Measurements from ENCODE around the gene RARB. TPM values are rescaled to one million over a fixed set of nuclear protein-coding genes. Genes with fewer than 3 reads are reported as not detected.

Gene RARB
- total and polyA plus RNA-seq, 11 donors = 4.3 to 21.0 (median 16.3) TPM

DNA sequence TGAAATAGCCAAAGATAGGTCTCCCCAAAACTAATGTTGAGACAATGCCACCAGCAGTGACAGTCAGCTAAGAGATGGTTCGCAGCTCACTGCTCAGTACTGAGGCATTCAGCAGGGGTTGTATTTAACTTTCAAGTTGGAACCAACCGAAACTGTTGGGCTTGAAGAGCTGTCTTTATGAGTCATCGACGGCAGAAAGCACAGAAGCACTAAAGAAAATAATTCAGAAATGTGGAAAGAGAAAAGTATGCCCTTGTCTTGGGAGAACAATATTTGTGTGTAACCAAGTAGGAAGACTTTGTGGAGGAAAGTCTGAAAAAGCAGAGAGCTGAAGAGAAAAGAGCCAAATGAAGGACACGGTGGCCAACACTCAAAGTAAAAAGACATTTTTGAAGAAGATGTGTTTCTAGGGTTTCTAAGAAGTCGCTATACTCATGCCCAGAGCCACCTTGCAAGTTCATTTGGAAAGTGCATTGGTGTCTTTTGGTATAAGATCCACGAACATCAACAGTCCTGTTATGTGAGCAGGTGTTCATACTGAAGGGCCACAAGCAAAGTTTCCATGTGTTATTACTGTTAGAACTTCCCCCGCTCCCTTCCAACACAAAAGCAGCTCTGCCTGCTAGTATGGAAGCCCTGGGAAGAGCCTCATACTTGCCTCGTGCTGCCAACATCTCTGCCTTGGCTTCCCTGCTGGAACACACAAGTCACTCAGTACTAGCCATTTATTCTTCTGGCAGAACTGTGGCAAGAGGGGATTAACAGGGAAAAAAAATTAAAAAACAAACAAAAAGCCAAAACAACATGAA is 4.1 kb upstream of the RARB start:
- intact Hi-C loops (cut with DNase I) = loop anchor here in 5 of 10 donors (10.0 kb wide), 7 partner anchors 99 to 459 kb away; no protein-coding TSS in a partner anchor
- Histone ChIP-seq H3K4me1 (peaks cover 0 to 13% (median 4%) of the 10 kb centered on the region in 12 donors), H3K9me3 (no peaks in the 10 kb centered on the region), H3K4me3 (no peak overlapping the region), H3K36me3 (no peaks in the 10 kb centered on the region), H3K27ac (no peak overlapping the region), H3K27me3 (peaks cover 0 to 3% (median 0%) of the 10 kb centered on the region in 9 donors)
- TF ChIP-seq, protein P1, sequence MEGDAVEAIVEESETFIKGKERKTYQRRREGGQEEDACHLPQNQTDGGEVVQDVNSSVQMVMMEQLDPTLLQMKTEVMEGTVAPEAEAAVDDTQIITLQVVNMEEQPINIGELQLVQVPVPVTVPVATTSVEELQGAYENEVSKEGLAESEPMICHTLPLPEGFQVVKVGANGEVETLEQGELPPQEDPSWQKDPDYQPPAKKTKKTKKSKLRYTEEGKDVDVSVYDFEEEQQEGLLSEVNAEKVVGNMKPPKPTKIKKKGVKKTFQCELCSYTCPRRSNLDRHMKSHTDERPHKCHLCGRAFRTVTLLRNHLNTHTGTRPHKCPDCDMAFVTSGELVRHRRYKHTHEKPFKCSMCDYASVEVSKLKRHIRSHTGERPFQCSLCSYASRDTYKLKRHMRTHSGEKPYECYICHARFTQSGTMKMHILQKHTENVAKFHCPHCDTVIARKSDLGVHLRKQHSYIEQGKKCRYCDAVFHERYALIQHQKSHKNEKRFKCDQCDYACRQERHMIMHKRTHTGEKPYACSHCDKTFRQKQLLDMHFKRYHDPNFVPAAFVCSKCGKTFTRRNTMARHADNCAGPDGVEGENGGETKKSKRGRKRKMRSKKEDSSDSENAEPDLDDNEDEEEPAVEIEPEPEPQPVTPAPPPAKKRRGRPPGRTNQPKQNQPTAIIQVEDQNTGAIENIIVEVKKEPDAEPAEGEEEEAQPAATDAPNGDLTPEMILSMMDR (IDR thresholded peaks at IDR 0.05) = no peak
- TF ChIP-seq POLR2A (IDR thresholded peaks at IDR 0.05) = no peak
- 78 to 85% (median 82%) methylated on average over 9 of the region's 9 CpGs for whole genome bisulfite sequencing, 4 donors
- DNase-seq (no peak), ATAC-seq (no peak)

DNA sequence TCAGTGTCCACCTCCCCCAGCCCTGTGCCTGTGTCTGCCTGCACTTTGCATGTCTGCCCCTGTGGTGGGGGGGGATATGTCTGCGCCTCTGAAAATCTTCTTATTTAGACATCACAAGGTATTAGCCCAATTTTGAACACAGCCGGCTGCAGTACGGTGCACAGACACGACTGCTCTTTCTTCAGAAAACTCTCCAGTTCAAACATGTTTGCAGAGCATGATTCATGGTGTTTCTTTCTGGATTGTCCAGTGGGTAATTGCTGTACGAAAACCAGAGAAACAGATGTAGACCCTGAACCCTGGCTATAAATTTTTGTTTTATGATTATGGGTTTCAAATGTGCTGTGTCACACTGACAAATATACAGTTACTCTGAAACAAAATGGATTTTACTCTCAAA is 3.4 kb upstream of the RARB start:
- no peak overlapping the region for H3K4me3 ChIP-seq
- no peak overlapping the region for H3K27ac ChIP-seq
- H3K9me3 ChIP-seq = no peaks in the 10 kb centered on the region
- H3K4me1 ChIP-seq = peaks cover 0 to 13% (median 4%) of the 10 kb centered on the region in 12 donors
- 86 to 96% (median 95%) methylated on average over 5 of the region's 5 CpGs for whole genome bisulfite sequencing, 4 donors
- TF ChIP-seq, protein P1 (IDR thresholded peaks at IDR 0.05) = no peak
- TF ChIP-seq POLR2A (IDR thresholded peaks at IDR 0.05) = no peak
- intact Hi-C loops (cut with DNase I) = loop anchor here in 9 of 10 donors (5.0 to 10.0 kb wide), 11 partner anchors 48 to 460 kb away; no protein-coding TSS in a partner anchor
- ATAC-seq (no peak), DNase-seq (no peak)
- H3K27me3 ChIP-seq = peaks cover 0 to 9% (median 0%) of the 10 kb centered on the region in 9 donors
- no peaks in the 10 kb centered on the region for H3K36me3 ChIP-seq

DNA sequence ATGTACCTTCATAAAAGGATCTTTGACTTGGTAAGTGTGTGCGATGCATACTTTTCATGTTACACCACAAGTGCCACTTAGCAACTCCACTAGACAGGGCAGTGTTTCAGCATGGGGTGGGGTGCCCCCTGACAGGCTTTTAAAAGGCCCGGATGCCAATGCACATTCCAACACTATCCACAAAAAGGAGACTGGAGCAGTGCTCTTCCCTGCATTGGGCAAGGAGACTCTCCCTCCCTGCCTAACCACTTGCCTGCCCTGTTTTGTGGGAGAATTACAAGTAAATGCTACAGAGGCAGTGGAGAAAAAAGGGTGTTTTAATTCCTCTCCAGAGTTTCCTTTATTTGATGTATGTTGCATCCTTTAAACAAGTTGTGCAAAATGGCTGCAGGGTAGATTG is 1.7 kb upstream of the RARB start:
- Histone ChIP-seq H3K9me3 (no peaks in the 10 kb centered on the region), H3K4me1 (peaks cover 0 to 13% (median 4%) of the 10 kb centered on the region in 12 donors), H3K27me3 (peaks cover 0 to 9% (median 0%) of the 10 kb centered on the region in 9 donors), H3K4me3 (no peak overlapping the region), H3K36me3 (no peaks in the 10 kb centered on the region), H3K27ac (peak overlapping the region in 9 of 12 donors; percentile 30 to 98 (median 94))
- TF ChIP-seq POLR2A (IDR thresholded peaks at IDR 0.05) = no peak
- TF ChIP-seq, protein P1 (IDR thresholded peaks at IDR 0.05) = no peak
- intact Hi-C loops (cut with DNase I) = loop anchor here in 9 of 10 donors (5.0 to 10.0 kb wide), 11 partner anchors 46 to 462 kb away; no protein-coding TSS in a partner anchor
- DNase-seq (peak in 3 of 5 donors; percentile 45 to 60 (median 46)), ATAC-seq (peak in 3 of 4 donors; percentile 35 to 60 (median 52))
- WGBS, 4 donors = 51 to 64% (median 57%) methylated on average over 2 of the region's 2 CpGs

DNA sequence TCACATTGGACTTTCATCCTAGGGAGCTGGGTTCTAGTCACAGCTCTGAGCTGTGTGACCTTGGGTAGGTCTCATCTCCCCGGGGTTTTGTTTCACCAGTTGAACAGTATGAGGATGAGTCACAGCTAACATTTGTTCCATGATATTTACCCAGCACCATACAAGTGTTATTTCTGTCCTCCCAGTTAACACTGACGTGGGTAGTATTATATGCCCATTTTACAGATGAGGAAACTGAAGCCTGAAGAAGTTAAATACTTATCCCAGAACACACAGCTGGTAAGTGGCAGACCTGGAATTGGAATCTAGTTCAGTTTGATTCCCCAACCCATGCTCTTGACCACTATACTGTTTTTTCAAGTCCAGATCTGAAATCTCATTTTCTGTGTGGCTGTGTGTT is 908 bp upstream of the RARB start:
- Histone ChIP-seq H3K27me3 (peaks cover 0 to 9% (median 0%) of the 10 kb centered on the region in 9 donors), H3K9me3 (no peaks in the 10 kb centered on the region), H3K4me1 (peaks cover 0 to 17% (median 5%) of the 10 kb centered on the region in 12 donors), H3K4me3 (peak overlapping the region in 11 of 12 donors; percentile 58 to 78 (median 63)), H3K27ac (peak overlapping the region; percentile 86 to 98 (median 93)), H3K36me3 (no peaks in the 10 kb centered on the region)
- peak in 2 of 4 donors; percentile 9 to 31 for ATAC-seq
- intact Hi-C loops (cut with DNase I) = loop anchor here in 9 of 10 donors (5.0 to 10.0 kb wide), 11 partner anchors 45 to 462 kb away; no protein-coding TSS in a partner anchor
- TF ChIP-seq POLR2A (IDR thresholded peaks at IDR 0.05) = no peak
- TF ChIP-seq, protein P1 (IDR thresholded peaks at IDR 0.05) = no peak
- 65 to 75% (median 72%) methylated on average over 2 of the region's 2 CpGs for WGBS, 4 donors
- DNase-seq = no peak
